ENCODE data around the gene HOXC6.

DNA sequence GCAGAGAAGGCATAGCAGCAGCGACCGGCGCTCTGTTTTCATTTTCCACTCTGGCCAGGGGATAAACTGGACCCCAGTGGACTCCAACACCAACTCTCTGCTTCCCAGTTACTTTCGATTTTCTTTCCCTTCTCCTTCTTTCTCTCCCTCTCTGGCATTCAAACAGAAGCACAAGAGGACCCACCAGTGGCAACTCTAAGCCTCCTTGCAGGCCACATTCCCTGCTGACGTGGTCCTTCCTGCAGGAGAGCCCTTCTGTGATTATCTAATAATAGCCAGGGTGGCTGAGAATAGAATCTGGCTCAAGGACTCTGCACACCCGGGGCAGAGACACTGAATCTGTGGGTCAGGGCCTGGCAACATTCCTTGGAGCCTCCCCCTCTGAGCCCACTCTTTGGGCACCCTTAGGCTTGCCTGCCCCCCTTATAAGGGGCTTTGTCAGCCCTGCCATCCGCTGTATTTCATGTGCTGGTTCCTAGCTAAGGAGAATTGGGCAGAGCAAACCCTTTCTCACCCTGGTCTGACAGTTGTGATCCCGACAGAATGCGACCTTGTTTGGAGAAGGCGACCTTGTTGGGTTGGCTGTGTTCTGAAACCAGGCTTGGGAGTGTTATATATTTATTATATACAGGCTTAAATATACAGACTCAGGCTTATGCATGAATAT, 8.2 kb upstream of the HOXC6 start:
- TF ChIP-seq, protein P1, sequence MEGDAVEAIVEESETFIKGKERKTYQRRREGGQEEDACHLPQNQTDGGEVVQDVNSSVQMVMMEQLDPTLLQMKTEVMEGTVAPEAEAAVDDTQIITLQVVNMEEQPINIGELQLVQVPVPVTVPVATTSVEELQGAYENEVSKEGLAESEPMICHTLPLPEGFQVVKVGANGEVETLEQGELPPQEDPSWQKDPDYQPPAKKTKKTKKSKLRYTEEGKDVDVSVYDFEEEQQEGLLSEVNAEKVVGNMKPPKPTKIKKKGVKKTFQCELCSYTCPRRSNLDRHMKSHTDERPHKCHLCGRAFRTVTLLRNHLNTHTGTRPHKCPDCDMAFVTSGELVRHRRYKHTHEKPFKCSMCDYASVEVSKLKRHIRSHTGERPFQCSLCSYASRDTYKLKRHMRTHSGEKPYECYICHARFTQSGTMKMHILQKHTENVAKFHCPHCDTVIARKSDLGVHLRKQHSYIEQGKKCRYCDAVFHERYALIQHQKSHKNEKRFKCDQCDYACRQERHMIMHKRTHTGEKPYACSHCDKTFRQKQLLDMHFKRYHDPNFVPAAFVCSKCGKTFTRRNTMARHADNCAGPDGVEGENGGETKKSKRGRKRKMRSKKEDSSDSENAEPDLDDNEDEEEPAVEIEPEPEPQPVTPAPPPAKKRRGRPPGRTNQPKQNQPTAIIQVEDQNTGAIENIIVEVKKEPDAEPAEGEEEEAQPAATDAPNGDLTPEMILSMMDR (IDR thresholded peaks at IDR 0.05) = no peak
- no peak for TF ChIP-seq POLR2A (IDR thresholded peaks at IDR 0.05)

Data from esophagus squamous epithelium (tissue), 4 donors.